Measurements from ENCODE around the gene SPDEF.

SPDEF gene

GRCh38 chr6:34556031-34556471 is at the start of gene SPDEF:
Gene SPDEF, minus strand, starts transcription at chr6:34556329. Its CDS starts 11,874 bp downstream, at chr6:34544455.
- DNase-seq (ENCODE audit: low read depth), result no peak

GRCh38 chr6:34603707-34604106 is 47.6 kb upstream of the SPDEF start:
- DNase-seq (ENCODE audit: low read depth), result no peak

- no peak for DNase-seq (ENCODE audit: low read depth)
Measured at GRCh38 chr6:34602318-34603111, 46.4 kb upstream of the SPDEF start.

GRCh38 chr6:34601706-34602105 is 45.6 kb upstream of the SPDEF start:
- DNase-seq (ENCODE audit: low read depth), result no peak

DNA sequence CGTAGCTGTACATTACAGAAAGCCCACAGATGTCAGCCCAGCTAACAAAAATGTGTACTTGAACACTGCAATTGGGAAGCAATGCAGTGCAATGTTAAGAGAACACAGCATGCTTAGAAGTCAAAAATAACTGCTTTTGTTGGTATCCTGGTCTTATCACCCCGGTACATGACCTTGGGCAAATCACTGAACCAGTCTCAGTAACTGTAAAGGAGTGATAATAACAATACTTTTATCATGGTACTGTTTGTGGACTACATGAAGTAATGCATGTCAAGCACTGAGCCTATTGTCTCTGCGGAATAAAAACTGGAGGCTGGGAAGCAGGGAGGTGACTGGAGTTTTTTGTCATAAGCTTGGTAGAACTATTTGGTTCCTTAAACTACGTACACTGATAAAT is 44.7 kb upstream of the SPDEF start:
- no peak for DNase-seq (ENCODE audit: low read depth)

- no peak for DNase-seq (ENCODE audit: low read depth)
Measured at GRCh38 chr6:34600101-34600500, 44.0 kb upstream of the SPDEF start.

DNA sequence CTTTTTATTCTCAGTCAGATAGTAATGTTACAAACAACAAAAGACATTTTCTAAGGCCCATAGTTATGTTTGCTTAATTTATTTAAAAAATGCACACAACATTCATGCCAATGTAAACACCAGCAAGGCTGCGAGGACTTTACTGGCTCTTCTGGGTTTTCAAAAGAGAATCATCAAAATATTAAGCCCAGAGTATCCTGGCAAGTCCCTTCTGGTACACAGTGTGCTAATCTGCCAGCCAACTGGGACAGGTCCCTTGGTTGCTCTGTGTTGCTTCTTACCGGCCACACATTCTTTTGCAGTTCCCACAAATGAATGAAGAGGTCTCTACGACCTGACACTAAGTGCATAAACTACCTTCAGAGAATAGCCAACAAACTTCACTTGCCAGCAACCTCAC is 42.6 kb upstream of the SPDEF start:
- DNase-seq (ENCODE audit: low read depth), result peak; percentile 43

DNA sequence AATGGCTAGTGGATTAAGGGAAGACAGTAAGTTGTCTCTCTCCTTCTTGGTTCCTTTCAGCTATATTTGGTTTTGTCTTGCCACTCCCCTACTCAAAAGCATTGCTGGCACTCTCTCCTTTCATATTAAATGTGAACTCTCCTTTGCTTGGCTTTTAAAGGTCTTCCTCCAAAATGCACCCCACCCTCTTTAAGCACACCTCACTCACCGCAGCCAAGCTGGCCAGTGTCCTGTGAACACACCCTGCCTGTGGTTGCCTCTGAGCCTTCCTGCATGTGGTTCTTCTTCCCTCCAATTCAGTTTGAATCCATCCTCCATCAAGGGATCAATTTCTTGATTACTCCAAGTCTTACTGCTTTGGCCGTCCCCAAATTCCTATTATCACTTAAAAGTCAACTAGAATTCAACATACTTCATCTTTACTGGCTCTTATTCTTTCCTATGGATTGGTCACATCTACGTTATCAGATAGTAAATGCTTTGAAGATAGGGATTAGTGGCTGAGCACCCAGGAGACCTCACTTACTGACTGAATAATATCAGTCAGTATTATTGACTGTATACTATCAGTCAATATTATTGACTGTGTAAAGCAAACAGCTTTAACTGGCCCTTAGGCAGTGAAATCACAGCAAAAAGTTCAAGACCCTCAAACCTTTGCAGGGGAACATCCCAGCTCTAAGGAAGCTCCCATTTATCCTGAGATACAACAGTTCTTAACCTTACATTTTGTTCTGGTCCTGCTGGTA is 41.6 kb upstream of the SPDEF start:
- no peak for DNase-seq (ENCODE audit: low read depth)

- DNase-seq (ENCODE audit: low read depth), result no peak
Measured at GRCh38 chr6:34596798-34597197, 40.7 kb upstream of the SPDEF start.

DNA sequence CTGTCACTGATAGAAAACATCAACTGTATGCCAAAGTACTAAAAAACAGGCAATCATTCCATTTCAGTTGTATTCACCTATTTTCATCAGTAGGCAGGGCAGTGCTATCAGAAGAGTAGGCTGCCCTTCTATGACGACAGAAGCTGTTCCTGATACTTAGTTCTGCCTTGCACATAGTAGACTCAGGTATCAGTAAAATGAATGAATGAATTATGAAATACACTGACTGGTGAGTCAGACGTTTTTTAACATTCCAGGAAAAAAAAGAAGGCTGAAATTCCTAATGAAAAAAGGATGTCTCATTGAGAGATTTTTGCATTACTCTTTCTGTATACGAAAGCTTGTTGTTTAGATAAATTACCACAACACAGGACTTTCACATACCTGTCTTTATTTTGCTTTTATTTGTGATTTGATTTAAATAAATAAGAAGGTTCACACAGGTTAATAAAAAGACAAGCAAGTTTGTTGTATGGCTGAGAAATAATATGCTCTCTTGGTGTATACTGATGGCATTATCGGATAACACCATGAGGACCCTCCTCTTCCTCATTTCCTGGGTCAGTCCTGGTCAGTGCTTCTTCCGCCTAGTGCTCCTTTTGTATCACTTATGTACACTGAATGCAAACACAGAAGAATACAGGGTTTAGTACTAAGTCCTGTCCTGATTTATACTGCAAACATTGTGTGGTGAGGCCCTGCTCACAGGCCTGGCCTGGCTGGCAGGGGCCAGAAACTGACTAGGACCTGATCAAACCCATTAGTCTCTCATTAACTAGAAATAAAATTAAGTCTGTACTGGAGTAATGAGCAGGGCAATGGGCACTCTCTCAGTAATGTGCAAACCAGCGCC is 39.4 kb upstream of the SPDEF start:
- DNase-seq (ENCODE audit: low read depth), result no peak

- no peak for DNase-seq (ENCODE audit: low read depth)
Measured at GRCh38 chr6:34593701-34594100, 37.6 kb upstream of the SPDEF start.

- no peak for DNase-seq (ENCODE audit: low read depth)
Measured at GRCh38 chr6:34592208-34592952, 36.3 kb upstream of the SPDEF start.

DNA sequence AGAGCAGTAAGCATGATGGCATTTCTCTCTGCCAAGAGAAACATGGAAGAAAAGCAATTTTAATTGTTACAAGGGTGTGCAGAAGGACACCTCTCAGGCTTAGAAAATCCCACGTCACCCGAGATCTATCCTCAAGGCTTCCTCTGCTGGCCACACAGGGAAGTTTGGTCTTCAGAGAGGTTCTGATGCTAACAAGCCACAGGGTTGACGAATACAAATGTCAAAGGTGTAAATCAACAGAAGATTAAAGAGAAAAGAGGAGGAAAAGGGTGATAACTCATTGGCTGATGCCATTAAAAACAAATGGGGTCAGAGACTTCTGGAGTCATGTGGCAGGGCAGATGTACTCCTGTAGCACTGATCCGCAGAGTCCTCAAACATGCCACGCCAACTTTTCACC is 33.6 kb upstream of the SPDEF start:
- no peak for DNase-seq (ENCODE audit: low read depth)

DNA sequence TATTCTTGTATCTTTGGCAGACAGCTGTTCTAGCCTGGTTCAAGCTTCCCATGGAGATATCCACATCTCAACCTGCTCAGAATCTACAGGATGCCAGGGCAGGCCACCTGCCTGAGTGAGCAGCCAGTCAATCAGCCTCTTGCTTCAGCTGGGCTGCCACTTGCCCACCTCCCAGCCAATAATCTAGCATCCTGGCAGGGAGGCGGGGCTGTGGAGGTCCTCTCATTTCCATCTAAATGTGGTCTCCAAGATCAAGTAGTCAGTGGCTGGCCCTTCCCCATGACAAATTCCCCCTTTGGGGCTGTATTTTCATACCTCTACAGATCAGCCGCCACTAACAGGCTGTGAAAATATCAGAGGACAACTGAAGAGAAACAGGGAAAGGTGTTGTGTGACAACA is 33.0 kb upstream of the SPDEF start:
- DNase-seq (ENCODE audit: low read depth), result no peak

- no peak for DNase-seq (ENCODE audit: low read depth)
Measured at GRCh38 chr6:34587851-34588250, 31.7 kb upstream of the SPDEF start.

- DNase-seq (ENCODE audit: low read depth), result no peak
Measured at GRCh38 chr6:34587325-34587724, 31.2 kb upstream of the SPDEF start.

GRCh38 chr6:34586327-34587040 is 30.4 kb upstream of the SPDEF start:
- no peak for DNase-seq (ENCODE audit: low read depth)

- no peak for DNase-seq (ENCODE audit: low read depth)
Measured at GRCh38 chr6:34585512-34586061, 29.5 kb upstream of the SPDEF start.

DNA sequence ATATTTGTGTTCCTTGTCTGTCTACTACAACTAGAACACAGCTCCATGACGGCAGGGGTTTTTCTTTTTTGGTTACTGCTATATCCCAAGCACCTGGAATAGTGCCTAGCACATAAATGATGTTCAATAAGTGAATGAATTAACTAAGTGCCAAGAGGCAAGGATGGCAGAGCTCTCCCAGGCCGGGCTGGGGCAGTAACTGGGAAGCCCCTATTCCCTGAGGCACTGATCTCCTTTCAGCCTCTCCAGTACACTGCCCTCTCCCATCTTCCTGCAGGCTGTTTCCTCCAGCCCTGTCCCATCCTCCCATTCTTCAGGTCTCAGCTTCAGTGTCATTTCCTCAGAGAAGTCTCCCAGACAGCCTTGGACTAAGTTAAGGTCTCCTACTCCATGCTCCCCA is 29.0 kb upstream of the SPDEF start:
- DNase-seq (ENCODE audit: low read depth), result no peak

DNA sequence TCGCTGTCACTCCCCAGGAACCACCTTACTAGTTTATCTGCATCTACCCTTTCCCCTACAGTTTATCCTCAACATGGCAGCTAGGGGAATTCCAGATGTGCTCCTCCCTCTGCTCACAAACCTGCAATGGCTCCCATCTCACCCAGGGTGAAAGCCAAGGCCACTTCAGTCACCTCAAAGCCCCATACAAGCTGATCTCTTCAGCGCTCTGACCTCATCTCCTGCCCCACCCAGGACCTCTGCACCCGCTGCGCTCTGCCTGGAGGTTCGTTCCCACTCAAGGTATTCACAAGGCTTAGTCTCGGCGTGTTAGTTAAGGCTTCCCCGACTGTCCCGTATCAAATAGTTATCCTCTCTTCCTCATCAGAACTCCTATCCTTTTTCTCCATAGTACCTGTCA is 28.6 kb upstream of the SPDEF start:
- DNase-seq (ENCODE audit: low read depth), result no peak
